SHP77 (cell line): ENCODE measurements around the gene ACBD3.

ENCODE experiments used
- DNase-seq, 2 experiments: peaks; one replicate each; lab custom pipeline; 2025; lab: John Stamatoyannopoulos, UW

The ACBD3 gene

DNA sequence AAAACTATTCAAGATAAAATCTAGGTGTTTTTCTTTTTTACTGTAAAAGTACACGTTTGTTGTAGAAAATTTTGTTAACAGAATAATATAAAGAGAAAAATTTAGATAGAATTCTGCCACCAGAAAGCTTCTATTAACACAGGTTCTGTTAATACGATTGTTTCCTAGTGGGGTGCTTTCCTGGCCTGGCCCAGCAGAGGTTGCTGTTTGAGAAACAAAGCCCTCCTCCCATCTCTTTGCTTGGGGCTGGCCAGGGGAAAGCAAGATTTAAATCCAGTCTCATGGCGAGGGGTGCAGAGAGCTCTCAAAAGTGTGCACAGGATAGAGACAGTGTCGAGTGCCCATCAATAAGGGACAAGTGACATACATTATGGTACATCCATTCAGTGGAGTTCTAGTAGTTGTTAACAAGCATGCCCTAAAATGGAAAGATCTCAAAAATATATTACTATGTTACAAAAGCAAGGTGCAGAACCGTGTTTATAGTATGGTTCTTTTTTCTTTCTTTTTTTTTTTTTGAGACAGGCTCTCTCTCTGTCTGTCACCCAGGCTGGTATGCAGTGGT is 14.6 kb upstream of the ACBD3 start:
- no peak for DNase-seq

- no peak for DNase-seq
These were observed 13.4 kb upstream of the ACBD3 start for GRCh38 chr1:226199971-226200370.

DNA sequence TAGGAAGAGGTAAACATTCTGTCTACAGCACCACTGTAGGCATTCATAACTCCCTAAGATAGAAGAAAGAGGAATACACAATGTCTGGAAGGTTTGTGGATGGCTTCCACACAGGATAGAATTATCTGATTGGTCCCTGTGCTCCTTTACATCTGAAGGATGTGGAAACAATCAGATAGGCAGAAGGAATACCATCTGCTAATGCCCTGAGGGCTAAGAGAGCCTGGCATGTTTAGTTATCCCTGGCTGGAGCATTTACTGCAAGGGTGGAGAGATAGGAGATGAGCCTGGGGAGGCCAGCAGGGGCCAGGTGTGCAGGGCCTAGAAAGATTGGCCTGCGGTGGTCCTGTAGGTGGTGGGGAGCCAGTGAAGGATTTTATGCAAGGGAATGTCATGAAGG is 8.6 kb upstream of the ACBD3 start:
- DNase-seq: no peak

- DNase-seq: no peak
These were observed 839 bp upstream of the ACBD3 start for GRCh38 chr1:226187380-226187779.

DNA sequence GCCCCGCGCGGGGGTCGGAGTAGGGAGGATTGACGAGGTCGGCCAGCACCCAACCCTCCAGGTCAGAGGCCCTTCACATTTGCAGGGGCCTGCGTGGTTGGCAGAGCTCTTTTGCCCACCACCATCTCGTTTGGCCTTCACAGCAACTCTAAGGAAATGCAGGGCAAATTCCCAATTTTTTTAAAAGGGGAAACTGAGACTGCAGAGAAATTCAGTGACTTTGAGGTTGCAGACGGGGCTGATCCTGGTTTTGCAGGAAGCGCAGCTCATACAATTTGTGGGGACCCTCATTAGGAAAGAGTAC is 430 bp upstream of the ACBD3 start:
- DNase-seq: no peak

GRCh38 chr1:226185141-226186036 is 1.2 kb downstream of the ACBD3 start:
- no peak for DNase-seq

DNA sequence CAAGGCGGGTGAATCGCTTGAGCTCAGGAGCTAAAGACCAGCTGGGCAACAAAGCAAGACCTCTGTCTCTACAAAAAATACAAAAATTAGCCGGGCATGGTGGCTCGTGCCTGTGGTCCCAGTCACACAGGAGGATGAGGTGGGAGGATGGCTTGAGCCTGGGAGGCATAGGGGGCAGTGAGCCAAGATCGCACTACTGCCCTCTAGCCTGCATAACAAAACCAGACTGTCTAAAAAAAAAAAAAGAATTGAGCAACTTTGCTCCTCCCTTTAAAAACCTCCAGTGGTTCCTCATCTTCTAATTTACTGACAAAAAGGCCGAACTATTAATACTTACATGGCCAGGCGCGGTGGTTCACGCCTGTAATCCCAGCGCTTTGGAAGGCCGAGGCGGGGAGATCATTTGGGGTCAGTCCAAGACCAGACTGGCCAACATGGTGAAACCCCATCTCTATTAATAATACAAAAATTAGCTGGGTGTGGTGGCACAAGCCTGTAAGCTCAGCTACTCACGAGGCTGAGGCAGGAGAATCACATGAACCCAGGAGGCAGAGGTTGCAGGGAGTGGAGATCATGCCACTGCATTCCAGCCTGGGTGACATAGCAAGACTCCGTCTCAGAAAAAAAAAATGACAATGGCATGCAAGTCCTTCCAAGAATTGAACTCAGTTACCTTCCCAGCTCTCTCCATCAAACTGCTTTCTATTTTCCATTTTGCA is 4.4 kb downstream of the ACBD3 start:
- DNase-seq: no peak

- no peak for DNase-seq
These were observed 9.7 kb downstream of the ACBD3 start for GRCh38 chr1:226176870-226177269.

- DNase-seq: no peak
These were observed 14.0 kb downstream of the ACBD3 start for GRCh38 chr1:226172589-226172988.

DNA sequence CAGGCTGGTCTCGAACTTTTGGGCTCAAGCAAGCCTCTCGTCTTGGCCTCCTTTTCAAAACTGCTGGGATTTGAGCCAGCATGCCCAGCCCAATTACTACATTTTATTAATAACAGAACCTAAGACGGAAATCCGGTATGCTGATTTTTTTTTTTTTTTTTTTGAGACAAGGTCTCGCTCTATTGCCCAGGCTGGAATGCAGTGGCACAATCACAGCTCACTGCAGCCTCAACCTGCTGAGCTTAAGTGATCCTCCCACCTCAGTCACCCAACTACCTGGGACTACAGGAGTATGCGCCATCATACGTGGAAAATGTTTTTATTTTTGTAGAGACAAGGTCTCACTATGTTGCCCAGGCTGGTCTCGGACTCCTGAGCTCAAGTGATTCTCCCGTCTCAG is 20.2 kb downstream of the ACBD3 start:
- no peak for DNase-seq

DNA sequence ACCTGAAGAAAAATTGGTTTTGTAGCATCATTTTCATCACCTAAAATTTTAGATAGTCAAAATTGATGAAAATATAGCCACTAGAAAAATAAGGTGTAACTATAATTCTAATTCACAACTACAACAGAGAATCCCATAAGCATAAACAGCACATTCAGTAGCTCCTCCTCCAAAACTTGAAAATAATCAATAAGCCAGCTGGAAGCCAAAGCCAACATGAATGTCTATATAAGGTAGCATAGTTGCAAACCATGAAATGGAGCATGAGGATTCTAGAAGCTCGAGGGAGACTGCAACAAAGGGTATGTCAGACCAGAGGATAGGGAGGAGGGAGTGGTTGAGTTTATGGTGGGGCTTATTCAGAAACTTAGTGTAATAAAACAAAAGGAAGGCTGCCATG is 22.4 kb downstream of the ACBD3 start:
- DNase-seq: no peak

- no peak for DNase-seq
These were observed 23.6 kb downstream of the ACBD3 start for GRCh38 chr1:226162898-226163297.

DNA sequence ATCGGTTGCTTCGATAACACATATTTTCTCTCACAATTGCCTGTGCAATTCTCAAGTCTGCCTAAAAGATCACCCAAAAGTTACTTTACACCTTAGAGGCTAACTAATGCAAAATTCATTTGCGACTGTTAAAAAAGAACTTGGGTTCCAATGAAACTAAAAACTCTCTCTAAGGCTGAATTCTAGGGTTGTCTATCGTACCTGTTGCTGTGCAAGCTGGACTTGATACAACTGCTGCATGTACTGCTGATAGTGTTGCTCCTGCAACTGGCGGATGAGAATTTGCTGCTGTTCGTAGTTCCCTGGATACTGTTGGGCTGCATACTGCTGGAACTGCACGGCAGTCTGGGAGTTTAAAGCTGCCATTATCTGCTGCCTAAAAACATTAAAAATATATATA is 27.6 kb downstream of the ACBD3 start:
- DNase-seq: no peak

- no peak for DNase-seq
These were observed 28.1 kb downstream of the ACBD3 start for GRCh38 chr1:226158457-226158856.

DNA sequence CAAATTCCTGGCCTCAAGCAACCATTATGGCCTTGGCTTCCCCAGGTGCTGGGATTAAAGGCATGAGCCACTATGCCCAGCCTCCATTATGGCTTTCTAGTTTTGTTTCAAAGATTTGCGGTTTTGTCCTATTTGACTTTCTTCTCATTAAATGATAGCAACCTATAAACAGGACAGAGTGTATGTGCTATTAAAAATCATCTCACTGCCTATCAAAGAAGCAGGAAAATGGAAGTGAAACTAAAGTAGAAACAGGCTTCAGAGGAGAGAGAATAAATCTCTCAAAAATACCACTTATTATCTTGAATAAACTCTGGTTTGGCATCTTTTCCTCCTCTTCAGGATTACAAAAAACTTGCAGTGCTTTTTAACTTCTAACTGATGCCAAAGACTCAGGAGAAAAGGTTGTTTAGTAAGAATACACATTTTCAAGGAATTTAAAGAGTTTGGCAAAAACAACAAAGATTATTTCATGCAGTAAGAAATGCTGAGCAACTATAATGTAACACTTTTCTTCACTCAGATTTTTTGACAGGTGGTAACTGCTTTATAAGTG is 28.7 kb downstream of the ACBD3 start:
- no peak for DNase-seq

- DNase-seq: no peak
These were observed 31.9 kb downstream of the ACBD3 start for GRCh38 chr1:226154593-226154992.

- no peak for DNase-seq
These were observed 36.7 kb downstream of the ACBD3 start for GRCh38 chr1:226149806-226150205.

DNA sequence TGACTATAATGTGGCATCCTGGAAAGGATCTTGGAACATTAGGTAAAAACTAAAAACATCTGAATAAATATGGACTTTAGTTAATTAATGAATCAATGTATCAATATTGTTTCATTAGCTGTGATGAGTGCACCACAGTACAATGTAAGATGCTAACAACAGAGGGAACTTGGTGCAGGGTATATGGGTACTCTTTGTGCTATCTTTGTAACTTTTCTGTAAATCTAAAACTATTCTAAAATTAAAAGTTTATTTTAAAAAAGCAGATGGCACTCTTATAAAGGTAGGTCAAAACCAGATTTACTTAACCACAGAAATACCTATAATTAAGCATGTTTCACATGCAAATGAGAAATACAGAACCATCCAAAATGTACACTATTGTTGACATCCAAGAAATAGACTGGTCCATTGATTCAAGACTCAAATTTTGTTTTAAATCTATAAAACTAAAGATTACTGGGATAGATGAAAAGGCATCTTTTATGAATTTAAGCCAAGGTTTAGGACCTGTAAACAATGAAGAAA is 38.4 kb downstream of the ACBD3 start:
- no peak for DNase-seq

DNA sequence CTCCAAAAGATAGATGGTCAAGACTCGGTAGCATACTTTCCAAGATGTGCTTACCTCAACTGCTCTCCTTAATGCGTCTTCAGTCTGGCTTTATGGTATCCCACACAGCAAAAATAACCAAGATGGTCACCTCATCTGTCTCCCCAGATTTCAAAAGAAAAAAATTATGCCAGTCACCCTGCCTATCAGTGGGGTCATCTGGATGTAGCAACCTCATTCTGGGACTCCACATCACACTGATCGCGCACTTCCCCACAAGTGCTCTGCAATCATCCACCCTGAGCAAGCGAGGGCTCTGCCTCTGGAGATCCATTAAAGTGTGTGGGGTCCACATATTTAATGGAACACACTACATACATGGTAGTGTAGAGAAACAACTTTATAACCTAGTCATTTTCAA is 42.5 kb downstream of the ACBD3 start:
- no peak for DNase-seq

GRCh38 chr1:226135709-226136108 is 50.8 kb downstream of the ACBD3 start:
- DNase-seq: no peak

DNA sequence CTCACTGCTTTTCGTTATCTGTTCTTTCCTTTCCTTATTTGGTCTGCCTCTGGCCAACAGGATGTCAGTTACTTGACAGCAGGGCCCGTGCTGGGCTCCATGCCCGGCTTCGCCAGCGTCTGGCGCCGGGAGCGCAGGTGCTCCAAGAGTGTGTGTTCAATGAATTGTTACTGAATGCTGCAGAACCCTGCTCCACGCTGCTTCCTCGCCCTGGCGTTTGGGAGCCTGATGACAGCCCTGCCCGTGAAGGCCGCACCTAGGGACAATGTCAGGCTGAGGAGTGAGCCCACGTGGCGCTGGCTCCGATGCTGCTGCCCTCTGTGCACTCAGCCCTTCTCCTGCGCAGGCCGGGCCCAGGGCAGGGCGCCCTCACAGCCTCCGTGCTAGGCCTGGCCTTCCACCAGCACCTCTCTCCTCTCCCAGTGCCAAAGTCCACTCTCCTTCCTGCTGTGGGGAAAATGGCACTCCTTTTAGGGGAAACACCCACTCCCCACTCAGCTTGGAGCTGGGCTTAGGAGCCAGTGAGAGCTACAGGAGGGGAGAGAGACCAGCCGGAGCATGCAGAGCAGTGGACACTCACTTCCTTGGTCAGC is 51.4 kb downstream of the ACBD3 start:
- DNase-seq: peak; percentile 66 to 82
